ENCODE measurements around the gene PLK1.
"Not testable (repeated sequence)": the region's sequence is repeated elsewhere in the genome, so short reads cannot be mapped to it uniquely, and the experiment has no call there.

PLK1 gene

GRCh38 chr16:23706439-23706838 is 27.8 kb downstream of the PLK1 start:
- no peak for DNase-seq (ENCODE audit: extremely low read depth in 1 of 2, low read depth in 1 of 2)

GRCh38 chr16:23709536-23709935 is 30.8 kb downstream of the PLK1 start:
- DNase-seq (ENCODE audit: extremely low read depth in 1 of 2, low read depth in 1 of 2): no peak

GRCh38 chr16:23710008-23710407 is 31.3 kb downstream of the PLK1 start:
- no peak for DNase-seq (ENCODE audit: extremely low read depth in 1 of 2, low read depth in 1 of 2)

GRCh38 chr16:23710504-23710903 is 31.8 kb downstream of the PLK1 start:
- no peak for DNase-seq (ENCODE audit: extremely low read depth in 1 of 2, low read depth in 1 of 2)

- no peak for DNase-seq (ENCODE audit: extremely low read depth in 1 of 2, low read depth in 1 of 2)
Measured at GRCh38 chr16:23711785-23712184, 33.1 kb downstream of the PLK1 start.

- no peak for DNase-seq (ENCODE audit: extremely low read depth in 1 of 2, low read depth in 1 of 2)
Measured at GRCh38 chr16:23712976-23713375, 34.3 kb downstream of the PLK1 start, which contains the start of gene ERN2. Gene ERN2 (minus strand): TSS chr16:23713222. CDS start chr16:23713187, 35 bp downstream.

GRCh38 chr16:23716484-23716883 is 37.8 kb downstream of the PLK1 start:
- no peak for DNase-seq (ENCODE audit: extremely low read depth in 1 of 2, low read depth in 1 of 2)

- not testable (repeated sequence) for DNase-seq (ENCODE audit: extremely low read depth in 1 of 2, low read depth in 1 of 2)
Measured at GRCh38 chr16:23722613-23723240, 44.0 kb downstream of the PLK1 start.

GRCh38 chr16:23724096-23724784 is 45.6 kb downstream of the PLK1 start:
- DNase-seq (ENCODE audit: extremely low read depth in 1 of 2, low read depth in 1 of 2): no peak

- DNase-seq (ENCODE audit: extremely low read depth in 1 of 2, low read depth in 1 of 2): no peak
Measured at GRCh38 chr16:23724785-23725131, 46.1 kb downstream of the PLK1 start.

GRCh38 chr16:23726710-23727109 is 48.0 kb downstream of the PLK1 start:
- DNase-seq (ENCODE audit: extremely low read depth in 1 of 2, low read depth in 1 of 2): no peak

- no peak for DNase-seq (ENCODE audit: extremely low read depth in 1 of 2, low read depth in 1 of 2)
Measured at GRCh38 chr16:23728112-23728477, 49.4 kb downstream of the PLK1 start.

GRCh38 chr16:23729503-23730424 is 51.1 kb downstream of the PLK1 start:
- DNase-seq (ENCODE audit: extremely low read depth in 1 of 2, low read depth in 1 of 2): no peak

GRCh38 chr16:23734176-23734893 is 55.6 kb downstream of the PLK1 start:
- DNase-seq (ENCODE audit: extremely low read depth in 1 of 2, low read depth in 1 of 2): no peak

GRCh38 chr16:23737423-23738028 is 58.8 kb downstream of the PLK1 start:
- DNase-seq (ENCODE audit: extremely low read depth in 1 of 2, low read depth in 1 of 2): not testable (repeated sequence)

- no peak for DNase-seq (ENCODE audit: extremely low read depth in 1 of 2, low read depth in 1 of 2)
Measured at GRCh38 chr16:23739516-23739915, 60.8 kb downstream of the PLK1 start.
